PC-9 (cell line): ENCODE data around the gene CLASP1.

ENCODE experiments used
- CTCF ChIP-seq: fragments of 200-600 bp; sonication (generic); conservative IDR thresholded peaks from 2 replicates; pipeline ENCODE4 v1.6.1; 2017; ENCODE audit warnings: mixed run types, antibody characterized with exemption, mild to moderate bottlenecking, moderate library complexity
- EZH2 ChIP-seq: fragments of 200-600 bp; sonication (generic); IDR thresholded peaks from 2 replicates; pipeline ENCODE4 v1.8.0; 2017; ENCODE audit warnings: antibody characterized with exemption, low read depth

DNA sequence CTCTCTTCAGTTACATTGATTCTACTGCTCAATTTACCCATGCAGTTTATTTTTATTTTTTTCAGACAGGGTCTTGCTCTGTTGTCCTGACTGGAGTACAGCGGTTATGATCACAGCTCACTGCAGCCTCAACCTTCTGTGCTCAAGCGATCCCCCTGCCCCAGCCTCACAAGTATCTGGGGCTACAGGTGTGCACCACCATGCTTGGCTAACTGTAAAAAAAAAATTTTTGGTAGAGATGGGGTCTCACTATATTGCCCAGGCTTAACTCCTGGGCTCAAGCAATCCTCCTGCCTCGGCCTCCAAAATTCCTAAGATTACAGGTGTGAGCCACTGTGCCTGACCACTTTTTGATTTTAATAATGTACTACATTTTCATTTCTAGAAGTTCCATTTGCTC, 212.3 kb downstream of the CLASP1 start:
- TF ChIP-seq CTCF (no peak), EZH2 (no peak)
